Stomach smooth muscle (tissue), 2 donors: ENCODE data around the gene AP1S2.

Source experiments
- H3K27ac ChIP-seq: one replicate; pipeline ENCODE4 v1.7.0; 2013; ENCODE audit warnings: mild to moderate bottlenecking, low read length, inconsistent platforms
- H3K27me3 ChIP-seq, 2 donors: one replicate each; pipeline ENCODE4 v1.7.0; 2013; ENCODE audit warnings: low read length in 2 of 2; ENCODE audit not compliant: insufficient read depth in 2 of 2, control insufficient read depth in 1 of 2
- H3K36me3 ChIP-seq, 2 donors: one replicate each; pipeline ENCODE4 v1.7.0; 2013; ENCODE audit warnings: low read length in 2 of 2; ENCODE audit not compliant: control insufficient read depth in 2 of 2, insufficient read depth in 2 of 2
- H3K4me1 ChIP-seq: one replicate; pipeline ENCODE4 v1.7.0; 2013; ENCODE audit warnings: low read length; ENCODE audit not compliant: control insufficient read depth, insufficient read depth
- H3K4me3 ChIP-seq, 2 donors: one replicate each; pipeline ENCODE4 v1.7.0; 2013; ENCODE audit warnings: low read length in 2 of 2
- H3K9ac ChIP-seq, 2 donors: one replicate each; pipeline ENCODE4 v1.7.0; 2013; ENCODE audit warnings: low read length in 2 of 2, mild to moderate bottlenecking in 1 of 2
- H3K9me3 ChIP-seq, 2 donors: one replicate each; pipeline ENCODE4 v1.7.0; 2013; ENCODE audit warnings: low read length in 2 of 2; ENCODE audit not compliant: control insufficient read depth in 2 of 2
- donor health status: healthy.
- donor health status: Pancreatic carcinoma.

The AP1S2 gene

DNA sequence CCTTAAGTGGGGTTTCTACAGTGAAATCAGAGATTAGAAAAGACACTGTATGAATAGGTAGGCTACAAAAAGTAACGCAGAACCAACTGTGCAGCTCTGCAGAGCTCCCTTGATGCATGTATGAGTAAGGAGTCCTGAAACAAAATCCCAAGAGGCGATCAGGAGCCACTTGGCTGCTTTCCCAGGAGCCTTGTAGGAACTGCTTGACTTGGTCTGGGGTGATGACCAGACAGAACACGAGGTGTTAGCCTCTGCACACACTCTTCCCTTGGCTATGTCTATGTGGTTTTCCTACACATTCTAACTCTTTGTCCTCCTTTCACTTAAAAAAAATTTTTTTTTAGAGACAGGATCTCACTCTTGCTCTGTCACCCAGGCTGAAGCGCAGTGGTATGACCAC, 22.8 kb upstream of the AP1S2 start:
- H3K36me3 ChIP-seq = no peaks in the 10 kb centered on the region
- no peaks in the 10 kb centered on the region for H3K4me1 ChIP-seq
- H3K9ac ChIP-seq = no peak overlapping the region
- no peak overlapping the region for H3K4me3 ChIP-seq
- H3K27ac ChIP-seq = no peak overlapping the region
- peaks cover 0 to 4% of the 10 kb centered on the region in 2 donors for H3K27me3 ChIP-seq
- no peaks in the 10 kb centered on the region for H3K9me3 ChIP-seq

DNA sequence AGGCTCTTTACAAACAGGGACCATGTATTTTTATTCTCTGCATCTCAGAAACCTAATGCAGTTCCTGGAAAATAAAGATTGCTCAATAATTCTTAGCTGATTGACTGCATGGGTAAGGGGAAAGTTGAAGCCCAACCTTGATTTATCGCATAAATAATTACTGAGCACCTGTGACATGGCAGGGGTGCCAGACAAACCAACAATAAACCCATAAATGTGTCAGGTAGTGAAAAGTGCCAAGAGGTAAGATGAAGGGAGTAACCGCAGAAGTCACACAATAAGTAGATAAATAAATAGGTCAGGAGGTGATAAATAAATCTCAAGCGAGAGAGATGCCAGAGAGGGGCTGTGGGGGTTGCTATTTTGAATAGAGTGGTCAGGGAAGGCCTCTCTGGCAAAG, 20.1 kb upstream of the AP1S2 start:
- H3K9me3 ChIP-seq = no peaks in the 10 kb centered on the region
- no peak overlapping the region for H3K9ac ChIP-seq
- no peak overlapping the region for H3K4me3 ChIP-seq
- H3K36me3 ChIP-seq = no peaks in the 10 kb centered on the region
- H3K27me3 ChIP-seq = no peaks in the 10 kb centered on the region
- no peaks in the 10 kb centered on the region for H3K4me1 ChIP-seq
- no peak overlapping the region for H3K27ac ChIP-seq

GRCh38 chrX:15873566-15873965, 19.0 kb upstream of the AP1S2 start:
- H3K27ac ChIP-seq = no peak overlapping the region
- no peaks in the 10 kb centered on the region for H3K36me3 ChIP-seq
- no peak overlapping the region for H3K9ac ChIP-seq
- H3K4me1 ChIP-seq = no peaks in the 10 kb centered on the region
- H3K9me3 ChIP-seq = no peaks in the 10 kb centered on the region
- H3K4me3 ChIP-seq = no peak overlapping the region
- no peaks in the 10 kb centered on the region for H3K27me3 ChIP-seq

GRCh38 chrX:15870310-15870709, 15.7 kb upstream of the AP1S2 start:
- no peak overlapping the region for H3K27ac ChIP-seq
- peaks cover 0 to 7% of the 10 kb centered on the region in 2 donors for H3K27me3 ChIP-seq
- no peak overlapping the region for H3K4me3 ChIP-seq
- H3K4me1 ChIP-seq = no peaks in the 10 kb centered on the region
- H3K9me3 ChIP-seq = no peaks in the 10 kb centered on the region
- no peaks in the 10 kb centered on the region for H3K36me3 ChIP-seq
- H3K9ac ChIP-seq = no peak overlapping the region

DNA sequence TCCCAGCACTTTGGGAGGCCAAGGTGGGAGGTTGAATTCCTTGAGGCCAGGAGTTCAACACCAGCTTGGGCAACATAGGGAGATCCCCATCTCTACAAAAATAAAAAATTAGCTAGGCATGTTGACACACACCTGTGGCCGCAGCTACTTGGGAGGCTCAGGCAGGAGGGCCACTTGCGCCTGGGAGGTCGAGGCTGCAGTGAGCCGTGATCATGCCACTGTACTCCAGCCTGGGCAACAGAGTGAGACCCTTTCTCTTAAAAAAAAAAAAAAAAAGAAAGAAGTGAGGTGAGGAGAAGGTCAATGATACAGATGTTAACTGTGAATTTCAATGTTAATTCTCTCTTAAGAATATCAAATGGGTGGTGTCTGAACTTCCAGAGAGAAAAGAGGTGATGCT, 15.1 kb upstream of the AP1S2 start:
- Histone ChIP-seq H3K9me3 (no peaks in the 10 kb centered on the region), H3K27me3 (peaks cover 0 to 7% of the 10 kb centered on the region in 2 donors), H3K9ac (no peak overlapping the region)

DNA sequence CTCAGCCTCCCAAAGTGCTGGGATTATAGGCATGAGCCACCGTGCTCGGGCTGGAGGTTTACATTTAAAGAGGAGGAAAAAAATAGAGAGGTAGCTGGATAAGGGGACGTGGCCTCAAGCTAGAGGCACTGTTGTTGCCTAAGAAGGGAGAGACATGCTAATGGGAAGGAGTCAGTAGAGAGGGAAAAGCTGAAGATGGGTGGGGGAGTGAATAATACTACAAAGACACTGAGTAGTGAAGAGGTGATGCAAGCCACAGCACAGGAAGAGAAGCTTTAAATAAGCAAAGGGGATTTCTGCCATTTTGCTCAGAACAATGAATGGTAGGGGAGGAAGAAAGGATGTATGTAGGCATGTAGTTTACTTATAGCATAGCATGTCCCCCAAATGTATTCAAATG, 11.5 kb upstream of the AP1S2 start:
- Histone ChIP-seq H3K27me3 (peaks cover 0 to 7% of the 10 kb centered on the region in 2 donors), H3K27ac (no peak overlapping the region), H3K9ac (no peak overlapping the region), H3K9me3 (no peaks in the 10 kb centered on the region), H3K4me3 (no peak overlapping the region), H3K4me1 (peaks cover 5% of the 10 kb centered on the region), H3K36me3 (no peaks in the 10 kb centered on the region)

More for the DNA sequence above, 15.1 kb upstream of the AP1S2 start:
- Histone ChIP-seq H3K4me3 (no peak overlapping the region), H3K36me3 (no peaks in the 10 kb centered on the region), H3K4me1 (no peaks in the 10 kb centered on the region), H3K27ac (no peak overlapping the region)

- H3K9me3 ChIP-seq = no peaks in the 10 kb centered on the region
- H3K4me1 ChIP-seq = peaks cover 5% of the 10 kb centered on the region
- no peak overlapping the region for H3K27ac ChIP-seq
- no peak overlapping the region for H3K4me3 ChIP-seq
- H3K27me3 ChIP-seq = peaks cover 0 to 7% of the 10 kb centered on the region in 2 donors
- no peaks in the 10 kb centered on the region for H3K36me3 ChIP-seq
- H3K9ac ChIP-seq = no peak overlapping the region
Measured at GRCh38 chrX:15864629-15865028, 10.0 kb upstream of the AP1S2 start.

GRCh38 chrX:15864023-15864422, 9.4 kb upstream of the AP1S2 start:
- no peaks in the 10 kb centered on the region for H3K36me3 ChIP-seq
- H3K4me1 ChIP-seq = peaks cover 5% of the 10 kb centered on the region
- no peak overlapping the region for H3K9ac ChIP-seq
- H3K9me3 ChIP-seq = no peaks in the 10 kb centered on the region
- H3K4me3 ChIP-seq = no peak overlapping the region
- peaks cover 0 to 7% of the 10 kb centered on the region in 2 donors for H3K27me3 ChIP-seq
- no peak overlapping the region for H3K27ac ChIP-seq

DNA sequence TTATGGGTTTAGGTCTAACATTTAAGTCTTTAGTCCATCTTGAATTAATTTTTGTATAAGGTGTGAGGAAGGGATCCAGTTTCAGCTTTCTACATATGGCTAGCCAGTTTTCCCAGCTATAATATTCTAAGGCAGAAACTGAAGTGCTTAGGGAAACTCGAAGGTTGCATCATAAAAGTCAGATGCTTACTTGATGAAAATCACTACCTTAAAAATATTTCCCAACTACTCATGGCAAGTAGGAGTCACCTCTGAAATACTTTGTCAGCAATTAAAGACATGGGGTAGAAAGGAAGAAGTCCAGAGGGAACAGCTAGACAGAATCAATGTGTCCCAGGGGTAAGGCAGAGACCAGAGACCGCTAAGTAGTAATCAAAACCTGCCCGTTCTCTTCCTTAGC, 6.3 kb upstream of the AP1S2 start:
- H3K9ac ChIP-seq = no peak overlapping the region
- no peak overlapping the region for H3K4me3 ChIP-seq
- H3K36me3 ChIP-seq = no peaks in the 10 kb centered on the region
- H3K27ac ChIP-seq = no peak overlapping the region
- H3K27me3 ChIP-seq = peaks cover 0 to under 1% of the 10 kb centered on the region in 2 donors
- no peaks in the 10 kb centered on the region for H3K9me3 ChIP-seq
- peaks cover 5% of the 10 kb centered on the region for H3K4me1 ChIP-seq

DNA sequence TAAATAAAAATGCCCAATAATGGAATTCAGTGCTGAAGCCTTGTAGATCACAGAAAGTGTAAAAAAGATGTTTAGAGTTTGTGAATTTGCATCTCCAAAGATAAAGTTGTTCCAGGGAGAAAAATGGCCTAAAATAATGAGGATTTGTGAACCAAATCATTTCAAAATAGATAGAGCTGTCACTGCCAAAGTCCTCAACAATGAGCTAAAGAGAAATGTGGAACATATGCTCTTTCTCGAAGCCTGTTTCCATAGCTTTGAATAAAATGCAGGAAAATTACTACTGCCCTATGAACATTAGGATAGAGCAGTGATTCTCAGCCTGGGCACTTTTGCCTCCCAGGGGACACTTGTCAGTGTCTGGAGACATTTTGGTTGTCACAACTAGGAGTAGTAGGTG, 3.4 kb upstream of the AP1S2 start:
- Histone ChIP-seq H3K27ac (no peak overlapping the region), H3K27me3 (peaks cover 0 to 3% of the 10 kb centered on the region in 2 donors), H3K9ac (no peak overlapping the region)

GRCh38 chrX:15856636-15857035, 2.0 kb upstream of the AP1S2 start:
- no peaks in the 10 kb centered on the region for H3K36me3 ChIP-seq
- no peak overlapping the region for H3K9ac ChIP-seq
- H3K9me3 ChIP-seq = no peaks in the 10 kb centered on the region
- H3K27ac ChIP-seq = no peak overlapping the region
- peaks cover 9% of the 10 kb centered on the region for H3K4me1 ChIP-seq
- H3K4me3 ChIP-seq = no peak overlapping the region
- H3K27me3 ChIP-seq = peaks cover 0 to 3% of the 10 kb centered on the region in 2 donors

More for the DNA sequence above, 3.4 kb upstream of the AP1S2 start:
- Histone ChIP-seq H3K4me1 (peaks cover 9% of the 10 kb centered on the region), H3K9me3 (no peaks in the 10 kb centered on the region), H3K36me3 (no peaks in the 10 kb centered on the region), H3K4me3 (no peak overlapping the region)
